Panc1 (cell line): ENCODE measurements around the gene CCDC78.

Experiments used
- CTCF ChIP-seq: fragments of 450-650 bp; IDR thresholded peaks from 2 replicates; pipeline ENCODE4 v1.5.1; 2017; ENCODE audit warnings: mild to moderate bottlenecking
- POLR2AphosphoS5 ChIP-seq: IDR thresholded peaks from 2 replicates; pipeline ENCODE4 v1.6.1; 2012; ENCODE audit warnings: mild to moderate bottlenecking, low read depth, low read length, moderate library complexity
- REST ChIP-seq, 2 experiments: IDR thresholded peaks; 2 replicates each; pipeline ENCODE4 v1.6.1; 2011 to 2012; ENCODE audit warnings: low read depth in 2 of 2, control low read depth in 1 of 2, low read length in 1 of 2, mild to moderate bottlenecking in 1 of 2, moderate library complexity in 1 of 2; ENCODE audit not compliant: insufficient read depth in 1 of 2

- TF ChIP-seq REST (IDR thresholded peaks at IDR 0.05; ENCODE audit: insufficient read depth in 1 of 2, low read depth in 2 of 2, low read length in 1 of 2): no peak
- no peak for TF ChIP-seq CTCF
- TF ChIP-seq POLR2AphosphoS5: no peak
Observed at GRCh38 chr16:740459-740763, 14.2 kb upstream of the CCDC78 start.
